Measurements from ENCODE around the gene NHLRC4. TPM values are rescaled to one million over a fixed set of nuclear protein-coding genes. Genes with fewer than 3 reads are reported as not detected.

Gene NHLRC4
- total RNA-seq, 1 donor from 2014 or later, result 0.74 TPM

DNA sequence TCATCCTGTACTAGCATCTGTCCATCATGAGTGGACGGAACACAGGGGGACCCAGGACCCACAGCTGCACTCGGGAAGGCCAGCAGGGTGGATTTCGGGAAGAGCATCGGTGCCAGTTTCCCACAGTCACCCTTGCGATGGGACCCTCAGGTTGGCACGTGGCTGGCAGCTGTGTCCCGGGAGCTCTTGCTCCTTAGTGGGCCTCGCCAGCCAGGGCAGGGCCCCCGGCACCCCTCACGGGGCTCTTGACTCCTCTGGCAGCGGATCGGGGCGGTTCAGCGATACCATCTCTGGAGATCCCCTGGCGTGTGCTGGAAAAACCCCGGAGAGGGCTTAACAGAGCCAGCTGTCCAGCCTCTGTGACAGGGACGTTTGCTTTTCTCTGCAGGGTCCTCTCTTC is 30.1 kb upstream of the NHLRC4 start:
- Histone ChIP-seq H3K27ac (no peak overlapping the region), H3K36me3 (peaks cover 0 to 16% of the 10 kb centered on the region in 2 donors), H3K4me1 (peaks cover 24% of the 10 kb centered on the region), H3K27me3 (no peaks in the 10 kb centered on the region), H3K9me3 (no peaks in the 10 kb centered on the region), H3K4me3 (no peak overlapping the region)
- DNase-seq (ENCODE audit: extremely low spot score in 2 of 2), result no peak
- TF ChIP-seq, protein P1, sequence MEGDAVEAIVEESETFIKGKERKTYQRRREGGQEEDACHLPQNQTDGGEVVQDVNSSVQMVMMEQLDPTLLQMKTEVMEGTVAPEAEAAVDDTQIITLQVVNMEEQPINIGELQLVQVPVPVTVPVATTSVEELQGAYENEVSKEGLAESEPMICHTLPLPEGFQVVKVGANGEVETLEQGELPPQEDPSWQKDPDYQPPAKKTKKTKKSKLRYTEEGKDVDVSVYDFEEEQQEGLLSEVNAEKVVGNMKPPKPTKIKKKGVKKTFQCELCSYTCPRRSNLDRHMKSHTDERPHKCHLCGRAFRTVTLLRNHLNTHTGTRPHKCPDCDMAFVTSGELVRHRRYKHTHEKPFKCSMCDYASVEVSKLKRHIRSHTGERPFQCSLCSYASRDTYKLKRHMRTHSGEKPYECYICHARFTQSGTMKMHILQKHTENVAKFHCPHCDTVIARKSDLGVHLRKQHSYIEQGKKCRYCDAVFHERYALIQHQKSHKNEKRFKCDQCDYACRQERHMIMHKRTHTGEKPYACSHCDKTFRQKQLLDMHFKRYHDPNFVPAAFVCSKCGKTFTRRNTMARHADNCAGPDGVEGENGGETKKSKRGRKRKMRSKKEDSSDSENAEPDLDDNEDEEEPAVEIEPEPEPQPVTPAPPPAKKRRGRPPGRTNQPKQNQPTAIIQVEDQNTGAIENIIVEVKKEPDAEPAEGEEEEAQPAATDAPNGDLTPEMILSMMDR (IDR thresholded peaks at IDR 0.05), result no peak
- no peak for TF ChIP-seq POLR2AphosphoS5 (IDR thresholded peaks at IDR 0.05; ENCODE audit: insufficient read depth in 1 of 2, low read depth in 1 of 2)
- TF ChIP-seq POLR2A (IDR thresholded peaks at IDR 0.05), result no peak
- intact Hi-C loops (cut with DNase I), result no loop called here

DNA sequence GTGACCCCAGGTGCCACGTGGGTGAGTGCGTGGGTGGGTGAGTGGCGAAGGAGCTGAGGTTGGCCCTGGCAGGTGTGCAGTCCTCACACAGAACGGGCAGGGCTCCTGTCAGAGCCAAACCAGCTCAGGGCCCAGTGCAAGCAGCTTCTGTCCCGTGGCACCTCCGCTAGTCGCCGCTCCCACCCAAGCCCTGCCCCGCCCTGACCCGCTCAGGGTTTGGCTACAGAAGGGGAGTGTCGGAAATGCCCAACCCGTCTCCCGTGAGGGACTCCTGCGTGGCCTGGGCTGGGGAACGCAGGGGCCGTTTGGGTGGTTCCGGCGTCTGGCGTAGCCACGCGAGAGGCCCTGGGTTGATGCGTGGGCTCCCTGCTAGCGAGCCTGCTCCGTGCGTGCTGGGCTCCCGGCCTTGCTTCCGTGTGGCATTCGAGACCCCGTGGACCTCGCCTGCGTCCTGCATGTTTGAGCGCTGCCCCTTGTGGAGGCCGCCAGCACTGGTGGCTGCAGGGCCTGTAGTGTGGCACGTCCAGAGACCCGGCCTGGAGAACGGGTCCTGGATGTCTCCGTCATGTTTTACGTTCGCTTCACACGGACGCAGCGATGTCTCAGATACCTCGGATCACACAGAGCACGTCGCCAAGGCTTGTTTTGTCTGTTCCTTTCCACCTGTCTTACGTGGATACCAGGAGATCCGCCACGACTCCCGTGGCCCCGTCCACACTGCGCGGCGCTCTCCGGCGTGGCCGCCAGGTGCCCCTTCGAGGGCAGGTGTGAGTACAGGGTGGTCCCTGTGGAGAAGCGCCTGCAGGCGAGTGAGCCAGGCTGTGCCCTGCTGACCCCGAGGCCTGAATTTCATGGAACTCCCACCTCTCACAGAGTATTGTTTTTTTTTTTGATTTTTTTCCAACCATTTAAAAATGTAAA is 29.1 kb upstream of the NHLRC4 start:
- DNase-seq (ENCODE audit: extremely low spot score in 2 of 2), result no peak
- H3K4me3 ChIP-seq, result no peak overlapping the region
- H3K9me3 ChIP-seq, result no peaks in the 10 kb centered on the region
- no peaks in the 10 kb centered on the region for H3K27me3 ChIP-seq
- peaks cover 0 to 16% of the 10 kb centered on the region in 2 donors for H3K36me3 ChIP-seq
- TF ChIP-seq, protein P1 (IDR thresholded peaks at IDR 0.05), result no peak
- TF ChIP-seq POLR2AphosphoS5 (IDR thresholded peaks at IDR 0.05; ENCODE audit: insufficient read depth in 1 of 2, low read depth in 1 of 2) (no peak), POLR2A (IDR thresholded peaks at IDR 0.05) (no peak)
- no peak overlapping the region for H3K27ac ChIP-seq
- intact Hi-C loops (cut with DNase I), result no loop called here
- H3K4me1 ChIP-seq, result peaks cover 24% of the 10 kb centered on the region

DNA sequence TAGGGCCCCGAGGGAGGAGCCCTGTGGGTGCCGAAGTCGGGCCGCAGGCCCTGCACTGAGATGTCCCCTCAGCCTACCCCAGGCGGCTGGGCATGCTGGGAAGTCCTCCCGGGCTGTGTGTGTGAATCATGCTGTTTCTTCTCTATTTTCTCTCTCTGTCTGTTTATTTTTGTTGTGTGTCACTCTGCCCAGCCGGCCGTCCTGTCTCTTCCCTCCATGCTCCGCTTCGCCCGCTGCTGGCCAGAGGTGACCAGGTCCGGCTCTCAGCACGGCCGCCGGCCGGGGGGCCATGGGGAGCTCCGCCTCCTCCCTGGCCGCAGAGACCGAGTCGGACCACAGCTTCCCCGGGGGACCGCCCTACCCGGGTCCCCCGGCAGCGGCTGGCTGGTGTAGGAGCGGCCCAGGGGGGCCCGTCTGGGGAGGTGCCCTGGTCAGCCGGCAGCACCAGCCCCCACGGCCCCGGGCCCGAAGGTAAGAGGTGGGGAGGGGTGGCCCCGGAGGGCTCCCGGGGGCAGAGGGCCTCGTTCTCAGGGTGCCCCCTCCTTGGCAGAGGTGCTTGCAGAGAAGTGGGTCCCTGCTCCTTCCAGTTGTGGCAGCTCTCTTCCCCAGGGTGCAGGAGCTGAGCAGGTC is 26.8 kb upstream of the NHLRC4 start:
- peaks cover 0 to 16% of the 10 kb centered on the region in 2 donors for H3K36me3 ChIP-seq
- no peak for DNase-seq (ENCODE audit: extremely low spot score in 2 of 2)
- TF ChIP-seq POLR2A (IDR thresholded peaks at IDR 0.05), result no peak
- no peak for TF ChIP-seq POLR2AphosphoS5 (IDR thresholded peaks at IDR 0.05; ENCODE audit: insufficient read depth in 1 of 2, low read depth in 1 of 2)
- TF ChIP-seq, protein P1 (IDR thresholded peaks at IDR 0.05), result no peak
- H3K27me3 ChIP-seq, result no peaks in the 10 kb centered on the region
- intact Hi-C loops (cut with DNase I), result no loop called here
- no peaks in the 10 kb centered on the region for H3K9me3 ChIP-seq
- H3K4me1 ChIP-seq, result peaks cover 5% of the 10 kb centered on the region
- H3K4me3 ChIP-seq, result no peak overlapping the region
- H3K27ac ChIP-seq, result no peak overlapping the region

DNA sequence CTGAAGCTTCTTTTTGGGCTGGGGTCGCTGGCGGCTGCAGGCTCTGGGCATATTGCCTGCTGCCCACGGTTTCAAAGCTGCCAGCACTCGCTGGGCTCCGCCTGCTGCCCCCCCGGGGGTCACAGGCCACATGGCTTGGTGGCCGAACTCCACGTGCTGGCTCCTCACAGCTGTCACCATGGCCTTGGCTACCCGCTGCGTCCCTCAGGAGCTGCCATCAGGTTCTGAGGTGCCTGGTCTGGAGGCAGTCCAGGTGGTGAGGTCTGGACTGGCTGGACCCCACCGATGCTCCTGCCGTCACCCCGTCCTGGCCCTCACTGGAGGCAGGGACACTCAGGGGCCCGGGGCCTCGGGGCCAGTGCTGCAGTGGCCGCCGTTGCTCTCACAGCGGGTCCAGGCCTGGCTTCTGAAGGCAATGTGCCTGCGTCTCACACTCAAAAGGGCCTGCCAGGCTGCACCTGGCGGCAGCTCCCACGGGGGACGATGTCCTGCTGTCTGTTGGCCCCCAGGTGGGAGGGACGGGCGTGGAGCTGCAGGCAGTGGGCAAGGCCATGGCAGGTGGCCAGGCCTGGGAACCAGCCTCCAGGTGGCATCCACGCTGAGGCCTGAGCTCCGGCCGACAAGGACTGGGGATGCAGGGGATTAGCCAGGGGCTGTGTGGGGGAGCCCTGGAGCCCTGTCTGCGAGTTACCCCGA is 26.0 kb upstream of the NHLRC4 start:
- Histone ChIP-seq H3K36me3 (peaks cover 0 to 16% of the 10 kb centered on the region in 2 donors), H3K27ac (no peak overlapping the region), H3K27me3 (no peaks in the 10 kb centered on the region), H3K4me1 (no peaks in the 10 kb centered on the region), H3K9me3 (no peaks in the 10 kb centered on the region), H3K4me3 (no peak overlapping the region)
- intact Hi-C loops (cut with DNase I), result no loop called here
- DNase-seq (ENCODE audit: extremely low spot score in 2 of 2), result no peak
- TF ChIP-seq, protein P1 (IDR thresholded peaks at IDR 0.05), result no peak
- TF ChIP-seq POLR2A (IDR thresholded peaks at IDR 0.05), result no peak
- TF ChIP-seq POLR2AphosphoS5 (IDR thresholded peaks at IDR 0.05; ENCODE audit: insufficient read depth in 1 of 2, low read depth in 1 of 2), result no peak

All from vagina (tissue), 2 donors.